Choroid plexus epithelial cell (primary cell): ENCODE results near the gene OSBPL8.
A peak's percentile ranks its signal among the peaks of the same experiment; 100 is the strongest.

Experiments
- DNase-seq: peaks from one replicate; pipeline ENCODE4 v3.0.0-alpha.2; 2010; ENCODE audit warnings: low read depth
- H3K4me3 ChIP-seq: 2 replicates; pipeline ENCODE4 v1.5.1; 2011; ENCODE audit warnings: low read depth, mild to moderate bottlenecking, control low read depth, low read length, moderate library complexity
- TF ChIP-seq, protein P1 (sequence below): conservative IDR thresholded peaks from 2 replicates; pipeline ENCODE4 v1.5.1; 2011; ENCODE audit warnings: low read depth, mild to moderate bottlenecking, control low read depth, inconsistent platforms, low read length, moderate library complexity

Gene OSBPL8

GRCh38 chr12:76417116-76417515, 142.5 kb downstream of the OSBPL8 start:
- H3K4me3 ChIP-seq: no peak overlapping the region
- TF ChIP-seq, protein P1, sequence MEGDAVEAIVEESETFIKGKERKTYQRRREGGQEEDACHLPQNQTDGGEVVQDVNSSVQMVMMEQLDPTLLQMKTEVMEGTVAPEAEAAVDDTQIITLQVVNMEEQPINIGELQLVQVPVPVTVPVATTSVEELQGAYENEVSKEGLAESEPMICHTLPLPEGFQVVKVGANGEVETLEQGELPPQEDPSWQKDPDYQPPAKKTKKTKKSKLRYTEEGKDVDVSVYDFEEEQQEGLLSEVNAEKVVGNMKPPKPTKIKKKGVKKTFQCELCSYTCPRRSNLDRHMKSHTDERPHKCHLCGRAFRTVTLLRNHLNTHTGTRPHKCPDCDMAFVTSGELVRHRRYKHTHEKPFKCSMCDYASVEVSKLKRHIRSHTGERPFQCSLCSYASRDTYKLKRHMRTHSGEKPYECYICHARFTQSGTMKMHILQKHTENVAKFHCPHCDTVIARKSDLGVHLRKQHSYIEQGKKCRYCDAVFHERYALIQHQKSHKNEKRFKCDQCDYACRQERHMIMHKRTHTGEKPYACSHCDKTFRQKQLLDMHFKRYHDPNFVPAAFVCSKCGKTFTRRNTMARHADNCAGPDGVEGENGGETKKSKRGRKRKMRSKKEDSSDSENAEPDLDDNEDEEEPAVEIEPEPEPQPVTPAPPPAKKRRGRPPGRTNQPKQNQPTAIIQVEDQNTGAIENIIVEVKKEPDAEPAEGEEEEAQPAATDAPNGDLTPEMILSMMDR: no peak
- no peak for DNase-seq

GRCh38 chr12:76413121-76413520, 146.4 kb downstream of the OSBPL8 start:
- DNase-seq: no peak
- TF ChIP-seq, protein P1: no peak
- H3K4me3 ChIP-seq: no peak overlapping the region

- peak; percentile 28 for DNase-seq
- H3K4me3 ChIP-seq: no peak overlapping the region
- TF ChIP-seq, protein P1: no peak
Observed at GRCh38 chr12:76410781-76411180, 148.8 kb downstream of the OSBPL8 start.

DNA sequence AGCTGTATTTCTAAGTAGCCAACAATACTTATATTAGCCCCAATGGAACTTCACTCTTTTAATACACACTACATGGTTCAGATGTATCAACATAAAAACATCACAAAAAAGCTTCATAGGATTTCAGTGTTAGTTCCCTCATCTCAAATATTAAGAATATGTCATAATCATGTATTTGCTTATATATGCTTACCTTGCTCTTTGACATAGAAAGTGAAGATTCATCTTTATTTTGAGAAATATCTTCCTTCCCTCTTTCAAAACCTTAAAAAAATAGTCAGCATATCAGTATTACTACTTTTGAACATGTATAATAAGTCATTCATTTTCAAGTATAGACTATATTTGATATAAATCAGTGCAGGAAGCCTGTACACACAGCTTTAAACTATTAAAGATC, 149.2 kb downstream of the OSBPL8 start:
- H3K4me3 ChIP-seq: no peak overlapping the region
- no peak for DNase-seq
- TF ChIP-seq, protein P1: no peak

- TF ChIP-seq, protein P1: no peak
- DNase-seq: no peak
- H3K4me3 ChIP-seq: no peak overlapping the region
Observed at GRCh38 chr12:76409074-76409473, 150.5 kb downstream of the OSBPL8 start.

- TF ChIP-seq, protein P1: no peak
- DNase-seq: no peak
- H3K4me3 ChIP-seq: no peak overlapping the region
Observed at GRCh38 chr12:76407710-76408109, 151.9 kb downstream of the OSBPL8 start.

DNA sequence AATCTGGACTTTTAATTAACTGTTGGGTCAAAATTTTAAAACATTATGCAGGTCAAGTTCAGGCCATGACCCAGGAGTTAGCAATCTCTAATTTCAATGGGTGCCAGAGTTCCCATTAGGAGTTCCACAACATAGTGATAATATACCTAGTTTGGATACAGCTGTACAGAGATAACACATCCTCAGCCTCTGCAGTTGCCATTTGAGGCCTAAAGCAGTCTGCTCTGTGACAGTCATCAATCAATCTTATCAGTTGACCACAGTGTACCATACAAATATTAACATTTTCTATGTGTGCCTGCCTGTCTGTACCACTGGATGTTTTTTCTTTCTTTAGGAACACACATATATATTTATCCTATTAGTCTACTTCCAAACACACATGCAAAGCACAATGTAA, 157.3 kb downstream of the OSBPL8 start:
- H3K4me3 ChIP-seq: no peak overlapping the region
- DNase-seq: no peak
- TF ChIP-seq, protein P1: no peak
